Epithelial cell of proximal tubule (primary cell): Measurements from ENCODE around the gene ABHD15. TPM values are rescaled to one million over a fixed set of nuclear protein-coding genes. Genes with fewer than 3 reads are reported as not detected.

Experiments used
- DNase-seq: peaks from one replicate; pipeline ENCODE4 v3.0.0-alpha.2; 2011; ENCODE audit warnings: low read depth
- H3K4me3 ChIP-seq: 2 replicates; pipeline ENCODE4 v1.5.1; 2011; ENCODE audit warnings: low read depth, mild to moderate bottlenecking, low read length
- total RNA-seq: library from RNA; depleted of rRNA; stranded (reverse); fragments of >200 nt; gene quantifications from 2 replicates; pipeline ENCODE4 v1.2.3, GENCODE V29; 2015
- TF ChIP-seq, protein P1 (sequence below): conservative IDR thresholded peaks from 2 replicates; pipeline ENCODE4 v1.5.1; 2012; ENCODE audit warnings: low read depth, mild to moderate bottlenecking, low read length

The ABHD15 gene
- total RNA-seq, 1 donor from 2014 or later: 8.2 TPM

DNA sequence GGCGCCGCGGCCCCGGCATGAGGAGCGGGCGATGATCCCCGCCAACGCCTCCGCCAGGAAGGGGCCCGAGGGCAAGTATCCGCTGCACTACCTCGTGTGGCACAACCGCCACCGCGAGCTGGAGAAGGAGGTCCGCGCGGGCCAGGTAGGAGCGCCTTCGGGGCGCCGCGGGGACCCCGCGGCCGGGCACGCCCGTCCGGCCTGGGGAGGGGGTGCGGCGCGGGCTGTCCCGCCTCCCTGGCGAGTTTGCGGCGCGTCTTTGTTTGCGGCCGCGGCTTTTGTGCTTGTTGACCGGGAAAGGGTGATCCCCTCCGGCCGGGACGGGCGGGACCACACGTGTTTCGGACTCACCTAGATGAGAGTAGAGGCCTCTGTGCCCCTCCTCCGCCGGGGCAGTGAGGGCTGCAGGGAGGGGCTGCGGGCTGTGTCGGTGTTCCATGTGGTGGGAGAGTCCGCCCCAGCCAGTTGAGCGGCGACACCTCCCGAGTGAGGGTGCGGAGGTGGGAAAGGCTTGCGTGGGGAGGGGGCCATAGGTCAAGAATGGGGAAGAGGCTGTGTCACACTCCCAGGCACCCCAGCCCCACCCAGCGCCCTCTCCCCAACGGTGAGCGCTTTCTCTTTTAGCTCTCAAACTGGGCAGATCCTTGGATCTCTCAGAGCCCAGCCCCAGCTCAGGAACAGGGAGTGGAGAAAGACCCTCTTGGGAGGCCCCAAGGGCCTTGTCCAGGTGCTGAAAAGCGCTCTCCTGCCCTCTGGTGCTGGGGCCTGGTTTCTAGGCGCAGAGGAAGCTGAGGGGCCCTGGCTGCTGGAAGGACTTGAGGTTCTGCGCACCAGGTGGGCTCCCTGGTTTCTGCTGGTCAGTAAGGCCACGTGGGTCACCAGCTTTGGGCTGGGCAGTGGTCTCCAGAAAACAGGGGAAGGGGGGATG lies 27.0 kb upstream of the ABHD15 start:
- peak overlapping the region; percentile 63 for H3K4me3 ChIP-seq
- TF ChIP-seq, protein P1, sequence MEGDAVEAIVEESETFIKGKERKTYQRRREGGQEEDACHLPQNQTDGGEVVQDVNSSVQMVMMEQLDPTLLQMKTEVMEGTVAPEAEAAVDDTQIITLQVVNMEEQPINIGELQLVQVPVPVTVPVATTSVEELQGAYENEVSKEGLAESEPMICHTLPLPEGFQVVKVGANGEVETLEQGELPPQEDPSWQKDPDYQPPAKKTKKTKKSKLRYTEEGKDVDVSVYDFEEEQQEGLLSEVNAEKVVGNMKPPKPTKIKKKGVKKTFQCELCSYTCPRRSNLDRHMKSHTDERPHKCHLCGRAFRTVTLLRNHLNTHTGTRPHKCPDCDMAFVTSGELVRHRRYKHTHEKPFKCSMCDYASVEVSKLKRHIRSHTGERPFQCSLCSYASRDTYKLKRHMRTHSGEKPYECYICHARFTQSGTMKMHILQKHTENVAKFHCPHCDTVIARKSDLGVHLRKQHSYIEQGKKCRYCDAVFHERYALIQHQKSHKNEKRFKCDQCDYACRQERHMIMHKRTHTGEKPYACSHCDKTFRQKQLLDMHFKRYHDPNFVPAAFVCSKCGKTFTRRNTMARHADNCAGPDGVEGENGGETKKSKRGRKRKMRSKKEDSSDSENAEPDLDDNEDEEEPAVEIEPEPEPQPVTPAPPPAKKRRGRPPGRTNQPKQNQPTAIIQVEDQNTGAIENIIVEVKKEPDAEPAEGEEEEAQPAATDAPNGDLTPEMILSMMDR: peak; percentile 34
- DNase-seq: no peak

DNA sequence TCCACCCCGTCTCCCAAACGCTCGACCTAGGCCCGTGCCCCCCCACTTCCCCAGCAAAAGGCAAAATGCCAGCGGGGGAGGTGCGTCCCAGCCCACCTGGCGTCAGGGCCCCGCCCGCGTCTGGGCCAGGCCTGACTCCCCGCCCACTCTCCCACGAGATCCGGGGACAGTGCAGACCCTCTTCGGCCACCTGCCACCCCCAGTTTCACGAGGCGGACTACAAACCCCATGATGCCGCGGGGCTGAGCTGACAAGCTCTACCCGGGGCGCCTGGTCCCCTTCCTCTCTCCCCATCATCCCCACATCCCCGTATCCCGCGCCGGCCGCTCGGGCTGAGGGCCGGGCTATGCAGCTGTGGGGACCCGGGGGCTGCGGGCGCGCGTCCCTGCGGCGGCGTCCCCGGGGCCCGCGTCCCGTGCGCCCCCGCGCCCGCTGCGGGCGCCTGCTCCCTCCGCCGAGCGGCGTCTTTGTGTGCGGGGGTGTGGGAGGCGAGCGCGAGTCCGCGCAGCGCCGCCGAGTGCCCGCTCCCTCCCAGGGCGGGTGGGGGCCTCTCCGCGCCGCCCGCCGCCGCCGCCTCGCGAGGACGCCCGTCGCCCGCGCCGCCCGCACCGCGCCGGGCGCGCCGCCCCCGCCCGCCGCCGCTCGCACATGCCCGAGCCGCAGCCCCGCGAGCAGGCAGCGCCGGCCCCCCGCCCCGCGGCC lies 26.2 kb upstream of the ABHD15 start, which contains the start of gene ANKRD13B:
Gene ANKRD13B (plus strand): TSS at position 283 of the 702 bp plus-strand sequence. CDS start 490 bp downstream, outside the sequence.
- no peak for DNase-seq
- TF ChIP-seq, protein P1: no peak
- H3K4me3 ChIP-seq: peak within 1 kb of the TSS; percentile 63

DNA sequence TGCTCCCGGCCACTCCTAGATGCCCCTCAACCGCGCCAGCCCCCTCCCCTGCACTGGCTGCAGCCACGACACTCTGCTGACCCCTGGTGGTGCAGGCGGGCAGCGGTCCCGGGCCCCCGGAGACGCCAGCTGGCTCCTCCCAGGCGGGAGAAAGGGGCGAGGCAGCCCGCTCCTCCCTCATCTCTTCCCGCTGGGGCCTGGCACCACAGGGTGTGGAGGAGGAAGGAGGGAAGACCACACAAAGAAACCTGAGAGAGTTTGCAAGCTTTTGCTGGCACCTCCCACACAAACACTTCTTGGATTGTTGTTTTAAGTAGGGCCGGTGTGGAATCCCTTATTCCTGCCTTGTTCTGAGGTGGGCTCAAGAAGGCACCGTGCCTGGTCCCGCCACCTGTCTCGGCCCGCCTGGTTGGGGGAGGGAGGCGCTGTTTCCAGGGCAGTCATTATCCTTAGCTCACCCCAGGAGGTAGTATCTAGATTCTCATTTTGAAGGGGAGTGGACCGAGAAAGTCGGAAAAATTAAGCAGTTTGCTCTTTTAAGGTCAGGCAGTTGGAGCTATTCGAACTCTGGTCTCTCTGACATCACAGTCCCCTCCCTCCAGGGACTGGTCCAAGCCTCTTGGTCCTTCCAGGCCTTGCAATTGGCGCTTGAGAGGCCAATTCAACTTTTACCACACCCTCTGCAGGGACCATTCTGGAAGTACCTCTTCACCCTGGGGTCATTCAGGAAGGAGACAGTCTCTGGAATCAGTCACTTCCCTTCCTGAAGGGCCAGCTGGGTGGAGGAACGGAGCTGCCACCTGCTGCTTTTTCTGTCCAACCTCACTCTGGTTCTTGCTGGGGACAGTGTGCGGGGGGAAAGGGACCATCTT lies 25.1 kb upstream of the ABHD15 start:
- H3K4me3 ChIP-seq: peak overlapping the region; percentile 53
- no peak for DNase-seq
- TF ChIP-seq, protein P1: peak; percentile 95

DNA sequence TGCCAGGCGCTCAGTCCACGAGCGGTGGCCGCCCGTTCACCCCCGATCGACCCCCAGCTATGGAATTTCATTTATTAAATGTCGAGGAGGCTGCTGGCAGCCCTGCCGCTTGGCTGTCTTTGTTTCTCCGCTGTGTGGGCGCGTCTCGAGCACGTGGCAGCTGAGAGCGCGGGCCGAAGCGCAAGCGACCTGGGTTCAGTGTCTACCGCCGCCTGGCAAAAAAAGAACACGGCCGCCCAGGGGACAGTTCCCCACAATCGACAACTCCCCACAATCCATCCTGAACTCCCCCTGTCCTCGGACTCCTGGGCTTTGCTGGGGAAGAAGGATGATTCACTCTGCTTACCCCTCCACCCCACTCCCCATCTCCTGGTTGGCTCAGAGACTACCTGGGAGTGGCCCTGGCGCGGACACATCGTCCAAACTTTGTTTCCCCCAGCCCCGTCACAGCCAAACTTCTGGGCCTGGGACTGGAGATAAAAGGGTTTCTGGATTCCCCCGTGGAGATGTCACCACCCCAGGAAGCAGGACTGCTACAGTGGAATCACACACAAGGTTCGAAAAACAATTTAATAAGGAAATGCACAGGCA lies 24.4 kb upstream of the ABHD15 start:
- H3K4me3 ChIP-seq: peak overlapping the region; percentile 53
- TF ChIP-seq, protein P1: no peak
- DNase-seq: no peak

DNA sequence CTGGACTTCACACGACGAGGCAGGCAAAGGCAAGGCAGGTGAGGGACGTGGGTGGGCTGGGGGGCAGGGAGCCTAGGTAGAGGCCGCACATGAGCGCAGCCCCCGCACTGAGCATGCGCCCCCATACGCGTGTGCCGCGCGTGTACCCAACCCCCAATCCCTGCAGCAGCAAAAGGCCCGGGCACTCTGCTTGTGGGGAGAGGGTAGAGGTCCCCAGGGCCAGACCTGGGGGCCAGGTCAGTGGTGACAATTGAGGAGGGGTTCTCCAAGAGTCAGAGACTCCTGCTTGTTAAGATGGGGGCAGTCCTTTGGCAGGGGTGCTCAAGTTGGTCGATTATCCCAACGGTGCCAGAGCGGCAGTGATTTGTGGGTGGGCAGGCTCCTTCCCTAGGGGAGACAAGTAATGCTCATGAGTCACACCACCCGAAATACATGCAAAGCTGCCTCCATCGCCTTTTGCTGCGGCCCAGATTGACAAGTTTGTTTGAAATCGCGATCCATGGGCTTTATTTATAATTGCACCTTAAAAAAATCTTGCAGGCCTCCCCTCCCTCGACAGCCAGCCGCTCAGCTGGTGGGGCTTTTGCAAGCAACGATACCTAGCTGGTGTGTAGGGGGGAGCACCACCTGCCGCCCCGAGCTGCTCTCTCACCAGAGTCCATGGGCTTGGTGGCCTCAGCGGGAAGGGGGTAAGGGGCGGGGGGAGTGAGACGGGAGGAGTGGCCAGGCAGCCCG lies 23.7 kb upstream of the ABHD15 start:
- DNase-seq: no peak
- peak overlapping the region; percentile 63 for H3K4me3 ChIP-seq
- TF ChIP-seq, protein P1: no peak
